Measurements from ENCODE around the gene BACE2. TPM values are rescaled to one million over a fixed set of nuclear protein-coding genes. Genes with fewer than 3 reads are reported as not detected.

The BACE2 gene
- total RNA-seq, result 161 and 233 TPM in 2 replicates

GRCh38 chr21:41167348-41168342 is at the start of gene BACE2:
Gene BACE2, plus strand, starts transcription at chr21:41168160. Its CDS starts 104 bp downstream, at chr21:41168264.

GRCh38 chr21:41316200-41317062 is 148.5 kb downstream of the BACE2 start, which contains the start of gene FAM3B:
Gene FAM3B, plus strand, starts transcription at chr21:41316801. Its CDS starts 79 bp downstream, at chr21:41316880.

Other genes with a start within 250 kb of the BACE2 start
- gene FAM3B, start 148.6 kb downstream of the BACE2 start, total RNA-seq, result not detected in 2 replicates
- 0.17 and 0.22 TPM in 2 replicates for gene MX2, start 193.9 kb downstream of the BACE2 start, total RNA-seq

All from dermis lymphatic vessel endothelial cell (primary cell).